Esophagus squamous epithelium (tissue), 4 donors: ENCODE results near the gene PPFIA4.

Experiments
- CTCF ChIP-seq, 6 experiments: fragments of 450-650 bp in 4 of 6; fragments of 200-600 bp in 2 of 6; sonication (generic) in 2 of 6; IDR thresholded peaks; one replicate each; pipeline ENCODE4 v1.5.1; 2016 to 2019; ENCODE audit warnings: antibody characterized with exemption in 6 of 6, mild to moderate bottlenecking in 4 of 6, moderate library complexity in 4 of 6
- POLR2A ChIP-seq, 4 donors: fragments of 450-650 bp; IDR thresholded peaks; one replicate each; pipeline ENCODE4 v1.6.1; 2017; ENCODE audit warnings: antibody characterized with exemption in 4 of 4, mild to moderate bottlenecking in 4 of 4, moderate library complexity in 3 of 4

- TF ChIP-seq CTCF (IDR thresholded peaks at IDR 0.05), result no peak
- TF ChIP-seq POLR2A (IDR thresholded peaks at IDR 0.05), result no peak
These were observed 60.9 kb downstream of the PPFIA4 start for GRCh38 chr1:203086992-203087763.
